ENCODE data around the gene KCNS1. TPM values are rescaled to one million over a fixed set of nuclear protein-coding genes. Genes with fewer than 3 reads are reported as not detected.

KCNS1 gene
- total RNA-seq, 2 donors from 2014 or later = not detected

DNA sequence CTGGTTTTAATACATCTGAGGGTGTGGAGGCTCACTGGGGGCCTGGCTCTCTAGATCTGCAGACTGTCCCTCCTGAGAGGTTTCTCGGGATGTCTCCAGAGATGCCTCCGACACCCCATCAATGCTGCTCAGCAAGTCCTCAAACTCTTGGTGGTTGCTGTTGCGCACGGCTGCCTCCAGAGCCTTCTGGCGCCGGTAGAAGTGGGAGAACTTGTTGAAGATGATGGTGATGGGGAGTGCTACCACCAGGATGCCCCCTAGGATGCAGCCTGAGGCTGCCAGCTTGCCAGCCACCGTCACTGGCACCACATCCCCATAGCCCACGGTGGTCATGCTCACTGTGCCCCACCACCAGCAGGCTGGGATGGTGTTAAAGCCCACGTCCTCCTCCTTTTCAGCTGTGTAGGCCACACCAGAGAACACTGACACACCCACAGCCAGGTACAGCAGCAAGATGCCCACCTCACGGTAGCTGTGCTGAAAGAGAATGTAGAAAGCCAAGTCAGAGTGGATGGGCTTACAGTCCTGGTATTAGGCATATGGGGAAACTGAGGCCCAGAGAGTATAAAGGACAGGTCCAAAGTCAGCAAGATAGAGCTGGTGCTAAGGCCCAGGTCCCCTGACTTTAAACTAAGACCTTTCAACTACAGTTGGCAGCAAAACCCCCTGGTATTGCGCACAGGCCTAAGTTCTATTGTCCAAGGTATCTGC, 5.9 kb downstream of the KCNS1 start:
- H3K4me1 ChIP-seq = peaks cover 11% of the 10 kb centered on the region
- no peaks in the 10 kb centered on the region for H3K36me3 ChIP-seq (replicated peaks in 1 of 2; ENCODE audit: insufficient read depth in 1 of 2, low read depth in 2 of 2)
- TF ChIP-seq, protein P1, sequence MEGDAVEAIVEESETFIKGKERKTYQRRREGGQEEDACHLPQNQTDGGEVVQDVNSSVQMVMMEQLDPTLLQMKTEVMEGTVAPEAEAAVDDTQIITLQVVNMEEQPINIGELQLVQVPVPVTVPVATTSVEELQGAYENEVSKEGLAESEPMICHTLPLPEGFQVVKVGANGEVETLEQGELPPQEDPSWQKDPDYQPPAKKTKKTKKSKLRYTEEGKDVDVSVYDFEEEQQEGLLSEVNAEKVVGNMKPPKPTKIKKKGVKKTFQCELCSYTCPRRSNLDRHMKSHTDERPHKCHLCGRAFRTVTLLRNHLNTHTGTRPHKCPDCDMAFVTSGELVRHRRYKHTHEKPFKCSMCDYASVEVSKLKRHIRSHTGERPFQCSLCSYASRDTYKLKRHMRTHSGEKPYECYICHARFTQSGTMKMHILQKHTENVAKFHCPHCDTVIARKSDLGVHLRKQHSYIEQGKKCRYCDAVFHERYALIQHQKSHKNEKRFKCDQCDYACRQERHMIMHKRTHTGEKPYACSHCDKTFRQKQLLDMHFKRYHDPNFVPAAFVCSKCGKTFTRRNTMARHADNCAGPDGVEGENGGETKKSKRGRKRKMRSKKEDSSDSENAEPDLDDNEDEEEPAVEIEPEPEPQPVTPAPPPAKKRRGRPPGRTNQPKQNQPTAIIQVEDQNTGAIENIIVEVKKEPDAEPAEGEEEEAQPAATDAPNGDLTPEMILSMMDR (IDR thresholded peaks at IDR 0.05) = no peak
- TF ChIP-seq POLR2A (IDR thresholded peaks at IDR 0.05) = no peak
- ATAC-seq = no peak
- H3K9me3 ChIP-seq = no peaks in the 10 kb centered on the region
- H3K27ac ChIP-seq = no peak overlapping the region
- no peak for DNase-seq
- peaks cover 0 to 19% of the 10 kb centered on the region in 2 donors for H3K27me3 ChIP-seq
- intact Hi-C loops (cut with DNase I) = no loop called here
- WGBS, 2 donors = 79 to 83% methylated on average over 11 of the region's 11 CpGs
- H3K4me3 ChIP-seq = no peak overlapping the region

DNA sequence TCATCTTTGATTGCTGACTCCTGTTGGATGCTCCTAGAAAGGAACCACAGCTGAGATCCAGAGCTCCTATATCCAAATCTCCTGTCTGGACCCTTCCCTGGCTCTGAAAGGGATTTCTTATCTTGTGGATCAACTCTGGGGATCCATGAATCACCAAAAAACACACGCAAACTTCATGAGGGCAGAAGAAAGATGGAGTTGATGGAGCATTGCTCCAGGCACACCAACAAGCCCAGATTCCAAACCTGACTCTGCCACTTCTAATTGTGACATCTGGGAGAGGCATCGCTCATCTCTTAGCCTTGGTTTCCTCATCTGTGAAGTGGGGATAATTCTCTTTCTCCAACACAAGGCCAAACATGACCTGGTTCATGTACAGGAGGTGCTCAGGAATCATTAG, 6.7 kb downstream of the KCNS1 start:
- TF ChIP-seq, protein P1 (IDR thresholded peaks at IDR 0.05) = no peak
- no peak for TF ChIP-seq POLR2A (IDR thresholded peaks at IDR 0.05)
- Histone ChIP-seq H3K27me3 (peaks cover 0 to 19% of the 10 kb centered on the region in 2 donors), H3K27ac (no peak overlapping the region), H3K4me3 (no peak overlapping the region), H3K4me1 (peaks cover 11% of the 10 kb centered on the region), H3K9me3 (no peaks in the 10 kb centered on the region), H3K36me3 (replicated peaks in 1 of 2; ENCODE audit: insufficient read depth in 1 of 2, low read depth in 2 of 2) (no peaks in the 10 kb centered on the region)
- intact Hi-C loops (cut with DNase I) = no loop called here
- WGBS, 2 donors = 77 to 88% methylated on average over 2 of the region's 2 CpGs
- DNase-seq (no peak), ATAC-seq (no peak)

DNA sequence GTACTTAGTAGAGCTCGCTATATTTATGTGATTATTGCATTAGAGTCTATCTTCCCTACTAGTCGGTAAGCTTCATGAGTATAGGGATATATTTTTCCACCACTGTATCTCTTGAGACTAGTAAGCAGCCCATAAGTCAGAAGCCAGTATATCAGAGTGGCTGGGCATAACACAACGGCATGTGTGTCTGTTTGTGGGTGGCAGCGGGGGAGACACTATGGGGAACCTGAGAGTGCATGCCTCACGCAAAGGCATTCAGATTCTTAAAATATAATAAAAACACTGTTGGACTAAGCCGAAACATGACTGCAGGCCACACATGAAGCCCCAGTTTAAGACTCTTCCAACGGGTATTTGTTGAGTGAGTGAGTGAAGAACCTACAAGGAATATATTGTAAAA, 8.0 kb downstream of the KCNS1 start:
- no peaks in the 10 kb centered on the region for H3K9me3 ChIP-seq
- ATAC-seq (no peak), DNase-seq (no peak)
- H3K27me3 ChIP-seq = peaks cover 0 to 16% of the 10 kb centered on the region in 2 donors
- TF ChIP-seq, protein P1 (IDR thresholded peaks at IDR 0.05) = no peak
- no peak for TF ChIP-seq POLR2A (IDR thresholded peaks at IDR 0.05)
- intact Hi-C loops (cut with DNase I) = no loop called here
- H3K27ac ChIP-seq = no peak overlapping the region
- H3K4me1 ChIP-seq = peaks cover 5% of the 10 kb centered on the region
- H3K4me3 ChIP-seq = no peak overlapping the region
- 77 to 78% methylated on average over 7 of the region's 7 CpGs for WGBS, 2 donors
- no peaks in the 10 kb centered on the region for H3K36me3 ChIP-seq (replicated peaks in 1 of 2; ENCODE audit: insufficient read depth in 1 of 2, low read depth in 2 of 2)

DNA sequence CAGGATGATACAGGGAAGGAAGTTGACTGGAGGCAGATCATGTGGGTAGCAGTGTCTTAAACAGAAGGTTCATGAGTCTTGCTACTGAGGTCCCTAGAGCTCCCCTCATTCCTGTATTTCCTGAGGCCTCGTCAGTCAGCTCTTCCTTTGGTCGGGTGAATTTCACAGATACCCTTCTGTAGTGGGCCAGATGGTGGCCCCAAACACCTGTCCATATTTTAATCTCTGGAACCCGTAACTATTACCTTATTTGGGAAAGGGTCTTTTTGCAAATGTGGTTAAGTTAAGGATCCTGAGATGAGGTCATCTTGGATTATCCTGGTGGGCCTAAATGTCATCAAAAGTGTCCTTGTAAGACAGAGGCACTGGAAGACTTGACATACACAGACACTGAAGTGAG, 9.6 kb downstream of the KCNS1 start:
- H3K9me3 ChIP-seq = no peaks in the 10 kb centered on the region
- 69 to 72% methylated on average over 3 of the region's 3 CpGs for WGBS, 2 donors
- H3K27ac ChIP-seq = no peak overlapping the region
- peaks cover 0 to 5% of the 10 kb centered on the region in 2 donors for H3K27me3 ChIP-seq
- no peak for DNase-seq
- no peak for ATAC-seq
- no peak for TF ChIP-seq POLR2A (IDR thresholded peaks at IDR 0.05)
- TF ChIP-seq, protein P1 (IDR thresholded peaks at IDR 0.05) = no peak
- H3K4me1 ChIP-seq = no peaks in the 10 kb centered on the region
- H3K4me3 ChIP-seq = no peak overlapping the region
- intact Hi-C loops (cut with DNase I) = no loop called here
- no peaks in the 10 kb centered on the region for H3K36me3 ChIP-seq (replicated peaks in 1 of 2; ENCODE audit: insufficient read depth in 1 of 2, low read depth in 2 of 2)

DNA sequence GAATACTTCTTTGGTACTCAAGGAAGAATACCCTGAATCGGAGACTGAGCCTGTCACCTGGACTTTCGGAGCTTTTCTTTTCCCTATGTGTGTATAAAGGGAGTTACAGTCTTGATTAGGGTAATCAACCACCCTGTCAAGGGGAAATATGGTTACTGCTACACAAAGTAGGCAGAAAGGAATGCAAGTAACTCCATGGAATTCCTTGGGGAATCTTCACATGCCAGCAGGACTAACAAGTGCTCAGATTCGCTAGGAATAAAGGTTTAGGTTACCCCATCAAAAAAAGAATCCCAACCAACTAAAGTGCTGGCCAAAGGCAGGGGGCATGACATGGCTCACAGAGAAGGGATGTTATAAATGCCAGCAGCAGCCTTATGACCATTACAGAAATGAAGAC, 10.4 kb downstream of the KCNS1 start:
- ATAC-seq (no peak), DNase-seq (no peak)
- H3K27me3 ChIP-seq = no peaks in the 10 kb centered on the region
- no peaks in the 10 kb centered on the region for H3K4me1 ChIP-seq
- intact Hi-C loops (cut with DNase I) = no loop called here
- H3K27ac ChIP-seq = no peak overlapping the region
- 89 to 92% methylated on average over 3 of the region's 3 CpGs for WGBS, 2 donors
- no peak for TF ChIP-seq POLR2A (IDR thresholded peaks at IDR 0.05)
- TF ChIP-seq, protein P1 (IDR thresholded peaks at IDR 0.05) = no peak
- no peaks in the 10 kb centered on the region for H3K9me3 ChIP-seq
- no peaks in the 10 kb centered on the region for H3K36me3 ChIP-seq (replicated peaks in 1 of 2; ENCODE audit: insufficient read depth in 1 of 2, low read depth in 2 of 2)
- no peak overlapping the region for H3K4me3 ChIP-seq

All from body of pancreas (tissue), 4 donors.